RWPE1 (cell line): ENCODE data around the gene DISP1.
A peak's percentile ranks its signal among the peaks of the same experiment; 100 is the strongest.

ENCODE experiments used
- CTCF ChIA-PET: fragments of 350-600 bp; sonication (Branson Sonifier 250); formaldehyde crosslinking; extraction: SDS; loops from one replicate; lab custom pipeline; 2021; lab: Yijun Ruan, JAX
- POLR2A ChIA-PET: fragments of 400-600 bp; formaldehyde crosslinking; extraction: SDS; loops from one replicate; lab custom pipeline; 2020; ENCODE audit warnings: antibody characterized with exemption; ENCODE audit not compliant: low non-redundant PET; lab: Yijun Ruan, JAX
- DNase-seq: peaks from one replicate; pipeline ENCODE4 v3.0.0; 2012; ENCODE audit warnings: low spot score
- H3K27ac ChIP-seq: fragments of 450-650 bp; 2 replicates; pipeline ENCODE4 v1.5.1; 2017
- TF ChIP-seq, protein P1 (sequence below): fragments of 450-650 bp; conservative IDR thresholded peaks from 2 replicates; pipeline ENCODE4 v1.5.1; 2017; ENCODE audit warnings: low read depth, mild to moderate bottlenecking

DISP1 gene

GRCh38 chr1:222811671-222812070 lies 3.2 kb upstream of the DISP1 start:
- TF ChIP-seq, protein P1, sequence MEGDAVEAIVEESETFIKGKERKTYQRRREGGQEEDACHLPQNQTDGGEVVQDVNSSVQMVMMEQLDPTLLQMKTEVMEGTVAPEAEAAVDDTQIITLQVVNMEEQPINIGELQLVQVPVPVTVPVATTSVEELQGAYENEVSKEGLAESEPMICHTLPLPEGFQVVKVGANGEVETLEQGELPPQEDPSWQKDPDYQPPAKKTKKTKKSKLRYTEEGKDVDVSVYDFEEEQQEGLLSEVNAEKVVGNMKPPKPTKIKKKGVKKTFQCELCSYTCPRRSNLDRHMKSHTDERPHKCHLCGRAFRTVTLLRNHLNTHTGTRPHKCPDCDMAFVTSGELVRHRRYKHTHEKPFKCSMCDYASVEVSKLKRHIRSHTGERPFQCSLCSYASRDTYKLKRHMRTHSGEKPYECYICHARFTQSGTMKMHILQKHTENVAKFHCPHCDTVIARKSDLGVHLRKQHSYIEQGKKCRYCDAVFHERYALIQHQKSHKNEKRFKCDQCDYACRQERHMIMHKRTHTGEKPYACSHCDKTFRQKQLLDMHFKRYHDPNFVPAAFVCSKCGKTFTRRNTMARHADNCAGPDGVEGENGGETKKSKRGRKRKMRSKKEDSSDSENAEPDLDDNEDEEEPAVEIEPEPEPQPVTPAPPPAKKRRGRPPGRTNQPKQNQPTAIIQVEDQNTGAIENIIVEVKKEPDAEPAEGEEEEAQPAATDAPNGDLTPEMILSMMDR = no peak
- no peak for DNase-seq
- ChIA-PET CTCF (no interaction called here), POLR2A (no interaction called here)
- no peak overlapping the region for H3K27ac ChIP-seq

DNA sequence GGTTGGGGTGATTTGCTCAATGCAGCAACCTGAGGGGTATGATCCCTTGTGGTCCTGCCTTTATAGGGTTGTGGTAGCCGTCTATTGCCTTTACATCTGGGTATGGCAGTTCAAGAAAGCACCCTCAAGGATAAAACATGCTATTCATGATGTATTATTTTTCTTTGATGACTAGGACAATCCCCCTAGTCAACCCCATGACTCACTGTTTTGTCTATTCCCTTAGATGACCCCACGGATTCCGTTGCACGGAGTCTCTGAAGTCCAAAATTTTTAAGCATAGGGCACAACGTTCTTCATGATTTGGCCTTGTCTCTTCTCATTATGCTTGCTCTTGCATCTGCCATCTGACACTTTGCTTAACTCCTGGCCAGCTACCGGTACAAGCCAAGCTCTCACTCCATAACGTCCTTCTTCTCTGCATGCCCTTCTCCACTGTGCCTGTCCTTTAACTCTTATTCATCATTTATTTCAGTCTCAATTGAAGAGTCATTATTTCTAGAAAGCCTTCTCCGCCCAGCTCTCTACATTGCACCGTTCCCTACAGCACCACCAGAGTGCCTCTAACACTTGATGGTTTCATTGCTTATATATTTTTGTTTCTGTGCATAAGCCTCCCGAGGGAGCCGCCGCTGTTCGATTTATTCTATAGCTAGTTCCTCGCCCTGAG lies 838 bp upstream of the DISP1 start:
- ChIA-PET CTCF (no interaction called here), POLR2A (no interaction called here)
- TF ChIP-seq, protein P1 = no peak
- DNase-seq = no peak
- peak overlapping the region; percentile 91 for H3K27ac ChIP-seq

GRCh38 chr1:222815440-222815765 lies 564 bp downstream of the DISP1 start:
- ChIA-PET POLR2A (no interaction called here), CTCF (no interaction called here)
- DNase-seq = no peak
- TF ChIP-seq, protein P1 = no peak
- peak overlapping the region; percentile 91 for H3K27ac ChIP-seq

- peak; percentile 80 for DNase-seq
- POLR2A ChIA-PET = no interaction called here
- TF ChIP-seq, protein P1 = no peak
- H3K27ac ChIP-seq = no peak overlapping the region
- CTCF ChIA-PET = interaction anchor here (0.6 kb wide), 1 partner anchor 485 kb away, joined by 3 read pairs; no protein-coding TSS in a partner anchor
Measured at GRCh38 chr1:222817529-222817928, 2.7 kb downstream of the DISP1 start.

DNA sequence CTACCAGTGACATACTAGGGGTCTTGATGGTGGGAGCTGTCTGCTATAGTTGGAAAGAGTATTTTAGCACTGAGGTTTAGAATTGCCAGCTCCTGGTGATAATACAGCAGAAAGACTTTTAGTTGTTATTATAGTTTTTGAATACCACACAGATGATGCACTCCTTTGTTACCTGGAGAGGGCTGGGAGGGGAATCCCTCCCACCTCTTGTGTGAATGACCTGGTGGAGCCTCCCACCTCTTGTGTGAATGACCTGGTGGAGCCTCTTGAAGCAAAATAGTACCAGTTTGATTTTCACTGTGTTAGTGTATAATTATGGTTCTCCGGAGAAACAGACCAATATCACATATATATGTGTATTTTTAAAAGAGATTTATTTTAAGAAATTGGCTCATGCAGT lies 3.3 kb downstream of the DISP1 start:
- ChIA-PET CTCF (no interaction called here), POLR2A (no interaction called here)
- TF ChIP-seq, protein P1 = no peak
- DNase-seq = peak; percentile 9
- H3K27ac ChIP-seq = no peak overlapping the region

- TF ChIP-seq, protein P1 = no peak
- POLR2A ChIA-PET = no interaction called here
- DNase-seq = peak; percentile 40
- no peak overlapping the region for H3K27ac ChIP-seq
- CTCF ChIA-PET = interaction anchor here (0.7 kb wide), 1 partner anchor 22 kb away, joined by 3 read pairs; no protein-coding TSS in a partner anchor
Measured at GRCh38 chr1:222820171-222820712, 5.4 kb downstream of the DISP1 start.
